Keratinocyte (primary cell): ENCODE results near the gene NTNG2.

ENCODE experiments used
- EZH2 ChIP-seq: IDR thresholded peaks from one replicate; pipeline ENCODE4 v1.6.1; 2012; ENCODE audit warnings: inconsistent platforms, mild to moderate bottlenecking, low read length, moderate library complexity
- TF ChIP-seq, protein P1 (sequence below), 3 experiments: IDR thresholded peaks in 1 of 3; conservative IDR thresholded peaks in 1 of 3; optimal IDR thresholded peaks in 1 of 3; 2 replicates in 2 of 3; 3 replicates in 1 of 3; pipeline versions ENCODE3 to v1.5.1; 2011; ENCODE audit warnings: low read length in 3 of 3, mild to moderate bottlenecking in 3 of 3, moderate library complexity in 2 of 3, control low read depth in 1 of 3, inconsistent platforms in 1 of 3; ENCODE audit not compliant: insufficient read depth in 2 of 3; ENCODE audit errors: extremely low read depth in 1 of 3

DNA sequence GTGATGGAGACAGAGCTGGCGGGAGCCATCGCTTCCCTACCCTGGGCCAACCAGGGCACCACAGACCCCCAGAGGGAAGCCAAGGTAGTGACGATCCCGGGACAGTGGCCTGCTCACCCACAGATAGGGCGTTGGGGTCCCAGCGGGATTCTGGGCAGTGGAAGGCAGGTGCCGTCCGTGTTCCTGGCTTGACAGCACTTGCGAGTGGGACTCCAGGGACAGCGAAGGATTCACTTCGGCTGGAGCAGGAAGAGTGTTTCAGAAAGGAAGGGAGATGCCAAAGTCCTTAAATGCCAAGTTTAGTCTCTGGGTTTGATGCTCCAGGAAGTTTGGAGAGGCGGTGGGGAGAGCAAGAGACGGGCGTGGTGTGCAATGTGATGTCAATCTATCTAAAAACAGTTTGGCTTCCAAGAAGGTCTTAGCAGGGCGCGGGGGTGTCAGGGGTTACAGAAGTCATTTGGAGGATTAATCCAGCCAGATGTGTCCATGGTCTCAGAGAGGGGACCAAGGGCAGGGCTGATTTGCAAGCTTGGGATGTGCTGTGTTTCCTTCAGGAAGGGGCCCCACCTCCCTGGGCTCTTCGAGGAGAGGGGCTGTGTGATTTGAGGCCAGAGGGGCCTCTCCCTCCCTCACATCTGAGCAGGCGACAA lies 74.9 kb downstream of the NTNG2 start:
- TF ChIP-seq, protein P1, sequence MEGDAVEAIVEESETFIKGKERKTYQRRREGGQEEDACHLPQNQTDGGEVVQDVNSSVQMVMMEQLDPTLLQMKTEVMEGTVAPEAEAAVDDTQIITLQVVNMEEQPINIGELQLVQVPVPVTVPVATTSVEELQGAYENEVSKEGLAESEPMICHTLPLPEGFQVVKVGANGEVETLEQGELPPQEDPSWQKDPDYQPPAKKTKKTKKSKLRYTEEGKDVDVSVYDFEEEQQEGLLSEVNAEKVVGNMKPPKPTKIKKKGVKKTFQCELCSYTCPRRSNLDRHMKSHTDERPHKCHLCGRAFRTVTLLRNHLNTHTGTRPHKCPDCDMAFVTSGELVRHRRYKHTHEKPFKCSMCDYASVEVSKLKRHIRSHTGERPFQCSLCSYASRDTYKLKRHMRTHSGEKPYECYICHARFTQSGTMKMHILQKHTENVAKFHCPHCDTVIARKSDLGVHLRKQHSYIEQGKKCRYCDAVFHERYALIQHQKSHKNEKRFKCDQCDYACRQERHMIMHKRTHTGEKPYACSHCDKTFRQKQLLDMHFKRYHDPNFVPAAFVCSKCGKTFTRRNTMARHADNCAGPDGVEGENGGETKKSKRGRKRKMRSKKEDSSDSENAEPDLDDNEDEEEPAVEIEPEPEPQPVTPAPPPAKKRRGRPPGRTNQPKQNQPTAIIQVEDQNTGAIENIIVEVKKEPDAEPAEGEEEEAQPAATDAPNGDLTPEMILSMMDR (optimal IDR thresholded peaks at IDR 0.05 in 1 of 3, IDR thresholded peaks at IDR 0.05 in 1 of 3, conservative IDR thresholded peaks at IDR 0.05 in 1 of 3; ENCODE audit: extremely low read depth in 1 of 3, insufficient read depth in 2 of 3, low read length in 3 of 3): peak in 1 of 3 experiments; percentile 6
- TF ChIP-seq EZH2: no peak
